ENCODE data around the gene FYN. TPM values are rescaled to one million over a fixed set of nuclear protein-coding genes. Genes with fewer than 3 reads are reported as not detected.
"Not testable (repeated sequence)": the region's sequence is repeated elsewhere in the genome, so short reads cannot be mapped to it uniquely, and the experiment has no call there.

Gene FYN
- total RNA-seq, 2 experiments from 2014 or later, result 521 to 547 TPM

GRCh38 chr6:111686249-111686931 lies 186.9 kb downstream of the FYN start:
- ChIA-PET CTCF (no interaction called here), POLR2A (no interaction called here)

- ChIA-PET POLR2A (no interaction called here), CTCF (no interaction called here)
Observed at GRCh38 chr6:111685526-111685925, 187.7 kb downstream of the FYN start.

GRCh38 chr6:111685058-111685457 lies 188.2 kb downstream of the FYN start:
- ChIA-PET POLR2A (no interaction called here), CTCF (no interaction called here)

GRCh38 chr6:111683749-111684267 lies 189.4 kb downstream of the FYN start:
- POLR2A ChIA-PET, result no interaction called here

GRCh38 chr6:111683157-111683556 lies 190.1 kb downstream of the FYN start:
- ChIA-PET POLR2A (no interaction called here), CTCF (interaction anchor here (1.2 kb wide), 1 partner anchor 44 kb away, joined by 3 read pairs; no protein-coding TSS in a partner anchor)

More at GRCh38 chr6:111683749-111684267, 189.4 kb downstream of the FYN start:
- CTCF ChIA-PET, result interaction anchor here (1.2 kb wide), 1 partner anchor 43 kb away, joined by 3 read pairs; no protein-coding TSS in a partner anchor

GRCh38 chr6:111681860-111682259 lies 191.4 kb downstream of the FYN start:
- ChIA-PET POLR2A (no interaction called here), CTCF (no interaction called here)

- CTCF ChIA-PET, POLR2A ChIA-PET: not testable (repeated sequence)
Observed at GRCh38 chr6:111680811-111681609, 192.2 kb downstream of the FYN start.

GRCh38 chr6:111680015-111680712 lies 193.1 kb downstream of the FYN start:
- POLR2A ChIA-PET, result no interaction called here

GRCh38 chr6:111679126-111679858 lies 194.0 kb downstream of the FYN start:
- POLR2A ChIA-PET, result no interaction called here
- CTCF ChIA-PET, result no interaction called here

More at GRCh38 chr6:111680015-111680712, 193.1 kb downstream of the FYN start:
- CTCF ChIA-PET, result no interaction called here

GRCh38 chr6:111677249-111677990 lies 195.8 kb downstream of the FYN start:
- ChIA-PET CTCF (interaction anchor here (0.5 kb wide), 2 partner anchors 22 kb away, joined by 3 to 7 read pairs; no protein-coding TSS in a partner anchor), POLR2A (no interaction called here)

- ChIA-PET POLR2A (interaction anchor here (0.5 kb wide), 1 partner anchor 193 kb away, joined by 3 read pairs; the partner anchor contains the start of gene REV3L), CTCF (no interaction called here)
Observed at GRCh38 chr6:111676383-111676782, 196.9 kb downstream of the FYN start.

GRCh38 chr6:111674883-111675282 lies 198.4 kb downstream of the FYN start:
- CTCF ChIA-PET, result no interaction called here
- POLR2A ChIA-PET, result no interaction called here

- CTCF ChIA-PET, result no interaction called here
Observed at GRCh38 chr6:111674413-111674812, 198.8 kb downstream of the FYN start.

GRCh38 chr6:111673937-111674336 lies 199.3 kb downstream of the FYN start:
- POLR2A ChIA-PET, result no interaction called here

More at GRCh38 chr6:111674413-111674812, 198.8 kb downstream of the FYN start:
- POLR2A ChIA-PET, result no interaction called here

GRCh38 chr6:111673532-111673931 lies 199.7 kb downstream of the FYN start:
- CTCF ChIA-PET, result no interaction called here
- POLR2A ChIA-PET, result no interaction called here

More at GRCh38 chr6:111673937-111674336, 199.3 kb downstream of the FYN start:
- CTCF ChIA-PET, result no interaction called here

GRCh38 chr6:111672761-111673450 lies 200.3 kb downstream of the FYN start:
- ChIA-PET CTCF (interaction anchor here (0.6 kb wide), 1 partner anchor 371 kb away, joined by 4 read pairs; no protein-coding TSS in a partner anchor), POLR2A (no interaction called here)

GRCh38 chr6:111669326-111669725 lies 203.9 kb downstream of the FYN start:
- CTCF ChIA-PET, result no interaction called here
- POLR2A ChIA-PET, result no interaction called here

- ChIA-PET POLR2A (no interaction called here), CTCF (no interaction called here)
Observed at GRCh38 chr6:111668410-111668809, 204.8 kb downstream of the FYN start.
